ENCODE measurements around the gene CHRNA1.

Gene CHRNA1

GRCh38 chr2:174784909-174785308 lies 20.6 kb upstream of the CHRNA1 start:
- no peak for DNase-seq (ENCODE audit: low read depth)
- TF ChIP-seq CTCF (IDR thresholded peaks at IDR 0.05; ENCODE audit: low read length, missing control alignments): no peak
- no peak overlapping the region for H3K4me3 ChIP-seq (replicated peaks; ENCODE audit: low read depth, low read length)

- no peak for DNase-seq (ENCODE audit: low read depth)
- no peak overlapping the region for H3K4me3 ChIP-seq (replicated peaks; ENCODE audit: low read depth, low read length)
- no peak for TF ChIP-seq CTCF (IDR thresholded peaks at IDR 0.05; ENCODE audit: low read length, missing control alignments)
Observed at GRCh38 chr2:174784316-174784715, 20.0 kb upstream of the CHRNA1 start.

GRCh38 chr2:174781996-174782395 lies 17.7 kb upstream of the CHRNA1 start:
- no peak for TF ChIP-seq CTCF (IDR thresholded peaks at IDR 0.05; ENCODE audit: low read length, missing control alignments)
- no peak for DNase-seq (ENCODE audit: low read depth)
- H3K4me3 ChIP-seq (replicated peaks; ENCODE audit: low read depth, low read length): no peak overlapping the region

GRCh38 chr2:174781298-174781697 lies 17.0 kb upstream of the CHRNA1 start:
- H3K4me3 ChIP-seq (replicated peaks; ENCODE audit: low read depth, low read length): no peak overlapping the region
- TF ChIP-seq CTCF (IDR thresholded peaks at IDR 0.05; ENCODE audit: low read length, missing control alignments): no peak
- DNase-seq (ENCODE audit: low read depth): no peak

- TF ChIP-seq CTCF (IDR thresholded peaks at IDR 0.05; ENCODE audit: low read length, missing control alignments): no peak
- no peak for DNase-seq (ENCODE audit: low read depth)
- no peak overlapping the region for H3K4me3 ChIP-seq (replicated peaks; ENCODE audit: low read depth, low read length)
Observed at GRCh38 chr2:174780856-174781255, 16.6 kb upstream of the CHRNA1 start.

GRCh38 chr2:174780191-174780840 lies 16.0 kb upstream of the CHRNA1 start:
- H3K4me3 ChIP-seq (replicated peaks; ENCODE audit: low read depth, low read length): no peak overlapping the region
- no peak for TF ChIP-seq CTCF (IDR thresholded peaks at IDR 0.05; ENCODE audit: low read length, missing control alignments)
- DNase-seq (ENCODE audit: low read depth): no peak

- no peak overlapping the region for H3K4me3 ChIP-seq (replicated peaks; ENCODE audit: low read depth, low read length)
- DNase-seq (ENCODE audit: low read depth): no peak
- TF ChIP-seq CTCF (IDR thresholded peaks at IDR 0.05; ENCODE audit: low read length, missing control alignments): no peak
Observed at GRCh38 chr2:174779361-174779928, 15.2 kb upstream of the CHRNA1 start.

Data from fibroblast of pulmonary artery (primary cell).